22Rv1 (cell line): ENCODE measurements around the gene KLF2.

Experiments used
- H3K27ac ChIP-seq: fragments of 450-650 bp; 2 replicates; pipeline ENCODE4 v1.5.1; 2017
- CTCF ChIP-seq: fragments of 450-650 bp; IDR thresholded peaks from 2 replicates; pipeline ENCODE4 v1.5.1; 2017; ENCODE audit warnings: mild to moderate bottlenecking
- ZFX ChIP-seq: fragments of 450-650 bp; IDR thresholded peaks from 2 replicates; pipeline ENCODE4 v1.6.1; 2017; ENCODE audit warnings: antibody characterized with exemption, borderline replicate concordance

The KLF2 gene

GRCh38 chr19:16370641-16371391 lies 46.2 kb downstream of the KLF2 start:
- no peak overlapping the region for H3K27ac ChIP-seq
- TF ChIP-seq CTCF (no peak), ZFX (no peak)

GRCh38 chr19:16371540-16371986 lies 46.9 kb downstream of the KLF2 start:
- no peak overlapping the region for H3K27ac ChIP-seq
- TF ChIP-seq CTCF (no peak), ZFX (no peak)

- H3K27ac ChIP-seq = no peak overlapping the region
- TF ChIP-seq CTCF = no peak
- TF ChIP-seq ZFX = no peak
These were observed 47.7 kb downstream of the KLF2 start for GRCh38 chr19:16372065-16372915.

- H3K27ac ChIP-seq = no peak overlapping the region
These were observed 48.5 kb downstream of the KLF2 start for GRCh38 chr19:16373079-16373478.

GRCh38 chr19:16373532-16373931 lies 48.9 kb downstream of the KLF2 start:
- TF ChIP-seq ZFX (no peak), CTCF (no peak)

More at GRCh38 chr19:16373079-16373478, 48.5 kb downstream of the KLF2 start:
- TF ChIP-seq CTCF = no peak
- no peak for TF ChIP-seq ZFX

GRCh38 chr19:16373989-16374388 lies 49.4 kb downstream of the KLF2 start:
- no peak for TF ChIP-seq CTCF
- no peak for TF ChIP-seq ZFX

More at GRCh38 chr19:16373532-16373931, 48.9 kb downstream of the KLF2 start:
- no peak overlapping the region for H3K27ac ChIP-seq

GRCh38 chr19:16374436-16374835 lies 49.8 kb downstream of the KLF2 start:
- TF ChIP-seq CTCF (no peak), ZFX (no peak)

More at GRCh38 chr19:16373989-16374388, 49.4 kb downstream of the KLF2 start:
- no peak overlapping the region for H3K27ac ChIP-seq

More at GRCh38 chr19:16374436-16374835, 49.8 kb downstream of the KLF2 start:
- no peak overlapping the region for H3K27ac ChIP-seq
